Natural killer cell (primary cell): ENCODE measurements around the gene SLC25A48. TPM values are rescaled to one million over a fixed set of nuclear protein-coding genes. Genes with fewer than 3 reads are reported as not detected.

Experiments
- ATAC-seq, 3 donors: fragments of 150-1000 bp in 2 of 3; fragments of 200-7000 bp in 1 of 3; cut with Tn5 transposase; 1 replicate in 1 of 3; 2 replicates in 2 of 3; pipeline ENCODE4 v1.10.0; 2021; ENCODE audit warnings: mild to moderate bottlenecking in 2 of 3, moderate library complexity in 2 of 3
- DNase-seq, 2 donors: peaks; one replicate each; pipeline versions ENCODE4 v3.0.0 to v3.0.0-alpha.2; 2013 to 2021; ENCODE audit warnings: mixed read lengths in 1 of 2
- H3K27ac ChIP-seq: one replicate; pipeline ENCODE4 v1.5.1; 2013; ENCODE audit warnings: mild to moderate bottlenecking, low read length
- H3K27me3 ChIP-seq: one replicate; pipeline ENCODE4 v1.6.1; 2013; ENCODE audit warnings: low read length; ENCODE audit not compliant: control insufficient read depth, insufficient read depth
- H3K36me3 ChIP-seq: one replicate; pipeline ENCODE4 v1.6.1; 2013; ENCODE audit warnings: low read length; ENCODE audit not compliant: control insufficient read depth, insufficient read depth
- H3K4me1 ChIP-seq: one replicate; pipeline ENCODE4 v1.6.1; 2013; ENCODE audit warnings: low read length; ENCODE audit not compliant: control insufficient read depth, insufficient read depth
- H3K4me3 ChIP-seq: one replicate; pipeline ENCODE4 v1.5.1; 2013; ENCODE audit warnings: low read length
- H3K9me3 ChIP-seq: one replicate; pipeline ENCODE4 v1.6.1; 2013; ENCODE audit warnings: low read length; ENCODE audit not compliant: control insufficient read depth, insufficient read depth
- H3K27ac Mint-ChIP-seq, 2 donors: one replicate each; pipeline ENCODE4 v1.8.0; 2022; ENCODE audit warnings: mild to moderate bottlenecking in 2 of 2, mixed read lengths in 2 of 2, moderate library complexity in 1 of 2
- H3K27me3 Mint-ChIP-seq, 2 donors: one replicate each; pipeline ENCODE4 v1.8.0; 2022; ENCODE audit warnings: low read depth in 2 of 2, mixed read lengths in 2 of 2
- H3K36me3 Mint-ChIP-seq: one replicate; pipeline ENCODE4 v1.8.0; 2022; ENCODE audit warnings: mixed read lengths
- H3K4me1 Mint-ChIP-seq, 2 donors: one replicate each; pipeline ENCODE4 v1.8.0; 2022; ENCODE audit warnings: mixed read lengths in 2 of 2
- H3K4me3 Mint-ChIP-seq: one replicate; pipeline ENCODE4 v1.8.0; 2022; ENCODE audit warnings: mild to moderate bottlenecking, moderate library complexity, mixed read lengths
- H3K9me3 Mint-ChIP-seq, 2 donors: one replicate each; pipeline ENCODE4 v1.8.0; 2022; ENCODE audit warnings: mixed read lengths in 2 of 2
- CTCF ChIP-seq: fragments of 200-600 bp; IDR thresholded peaks from one replicate; pipeline ENCODE4 v1.8.0; 2022; ENCODE audit warnings: antibody characterized with exemption
- WGBS: methylation state at CpG from one replicate; pipeline ENCODE4 v1.1.7; 2013; ENCODE audit warnings: missing lambda C conversion rate; ENCODE audit not compliant: insufficient coverage; 5-methylcytosine and 5-hydroxymethylcytosine counted together
- intact Hi-C: fragments of 100-400 bp; cut with micrococcal nuclease; formaldehyde crosslinking; loops from one replicate; pipeline ENCODE4 v1.14.2; 2022
- total RNA-seq, 4 donors: library from RNA; stranded (reverse); fragments of 120-200 nt in 1 of 4; gene quantifications; one replicate each; pipeline versions ENCODE4 v1.2.3 to v1.2.4, GENCODE V29; 2013 to 2022

Gene SLC25A48
- total RNA-seq, 3 donors from 2014 or later (not counting 1 experiment from before 2014, with no cell fraction given), result not detected

- Mint-ChIP-seq H3K36me3 (no peaks in the 10 kb centered on the region), H3K4me3 (no peak overlapping the region), H3K27ac (no peak overlapping the region), H3K27me3 (peaks cover 13 to 30% of the 10 kb centered on the region in 2 donors), H3K9me3 (no peaks in the 10 kb centered on the region), H3K4me1 (no peaks in the 10 kb centered on the region)
- ATAC-seq (no peak), DNase-seq (no peak)
- Histone ChIP-seq H3K4me3 (no peak overlapping the region), H3K4me1 (no peaks in the 10 kb centered on the region), H3K36me3 (no peaks in the 10 kb centered on the region), H3K27ac (no peak overlapping the region), H3K27me3 (no peaks in the 10 kb centered on the region), H3K9me3 (no peaks in the 10 kb centered on the region)
- 66% methylated on average over 2 of the region's 4 CpGs for whole genome bisulfite sequencing
- intact Hi-C loops, result no loop called here
- no peak for TF ChIP-seq CTCF
Observed at GRCh38 chr5:135840959-135841358, 6.5 kb downstream of the SLC25A48 start.

- no peak overlapping the region for H3K4me3 Mint-ChIP-seq
- H3K36me3 Mint-ChIP-seq, result no peaks in the 10 kb centered on the region
- H3K9me3 Mint-ChIP-seq, result no peaks in the 10 kb centered on the region
- H3K9me3 ChIP-seq, result no peaks in the 10 kb centered on the region
- DNase-seq (no peak), ATAC-seq (no peak)
- H3K4me3 ChIP-seq, result no peak overlapping the region
- H3K27me3 Mint-ChIP-seq, result peaks cover 11 to 18% of the 10 kb centered on the region in 2 donors
- no peaks in the 10 kb centered on the region for H3K4me1 ChIP-seq
- no peaks in the 10 kb centered on the region for H3K27me3 ChIP-seq
- WGBS, result 75% methylated on average over 4 of the region's 4 CpGs
- TF ChIP-seq CTCF, result no peak
- H3K27ac ChIP-seq, result no peak overlapping the region
- no peaks in the 10 kb centered on the region for H3K36me3 ChIP-seq
- H3K4me1 Mint-ChIP-seq, result no peaks in the 10 kb centered on the region
- no peak overlapping the region for H3K27ac Mint-ChIP-seq
- intact Hi-C loops, result no loop called here
Observed at GRCh38 chr5:135842737-135843136, 8.3 kb downstream of the SLC25A48 start.

- 83% methylated on average over 6 of the region's 6 CpGs for WGBS
- H3K27ac Mint-ChIP-seq, result no peak overlapping the region
- no peaks in the 10 kb centered on the region for H3K36me3 Mint-ChIP-seq
- intact Hi-C loops, result no loop called here
- peaks cover 8 to 15% of the 10 kb centered on the region in 2 donors for H3K27me3 Mint-ChIP-seq
- Histone ChIP-seq H3K4me1 (no peaks in the 10 kb centered on the region), H3K4me3 (no peak overlapping the region), H3K27ac (no peak overlapping the region), H3K9me3 (no peaks in the 10 kb centered on the region), H3K27me3 (no peaks in the 10 kb centered on the region), H3K36me3 (no peaks in the 10 kb centered on the region)
- no peaks in the 10 kb centered on the region for H3K9me3 Mint-ChIP-seq
- ATAC-seq, result no peak
- TF ChIP-seq CTCF, result no peak
- H3K4me3 Mint-ChIP-seq, result no peak overlapping the region
- no peak for DNase-seq
- no peaks in the 10 kb centered on the region for H3K4me1 Mint-ChIP-seq
Observed at GRCh38 chr5:135843571-135844337, 9.3 kb downstream of the SLC25A48 start.

- Mint-ChIP-seq H3K27me3 (peaks cover 3 to 5% of the 10 kb centered on the region in 2 donors), H3K9me3 (no peaks in the 10 kb centered on the region), H3K27ac (no peak overlapping the region), H3K4me1 (no peaks in the 10 kb centered on the region), H3K4me3 (no peak overlapping the region), H3K36me3 (no peaks in the 10 kb centered on the region)
- Histone ChIP-seq H3K27me3 (no peaks in the 10 kb centered on the region), H3K9me3 (no peaks in the 10 kb centered on the region), H3K27ac (no peak overlapping the region), H3K4me3 (no peak overlapping the region), H3K4me1 (no peaks in the 10 kb centered on the region), H3K36me3 (no peaks in the 10 kb centered on the region)
- DNase-seq, result no peak
- intact Hi-C loops, result no loop called here
- no peak for ATAC-seq
- no peak for TF ChIP-seq CTCF
Observed at GRCh38 chr5:135846311-135846710, 11.8 kb downstream of the SLC25A48 start.
